RWPE1 (cell line): ENCODE results near the gene PAK4.

Source experiments
- CTCF ChIA-PET: fragments of 350-600 bp; sonication (Branson Sonifier 250); formaldehyde crosslinking; extraction: SDS; loops from one replicate; lab custom pipeline; 2021; lab: Yijun Ruan, JAX
- POLR2A ChIA-PET: fragments of 400-600 bp; formaldehyde crosslinking; extraction: SDS; loops from one replicate; lab custom pipeline; 2020; ENCODE audit warnings: antibody characterized with exemption; ENCODE audit not compliant: low non-redundant PET; lab: Yijun Ruan, JAX
- DNase-seq: peaks from one replicate; pipeline ENCODE4 v3.0.0; 2012; ENCODE audit warnings: low spot score
- H3K27ac ChIP-seq: fragments of 450-650 bp; 2 replicates; pipeline ENCODE4 v1.5.1; 2017
- TF ChIP-seq, protein P1 (sequence below): fragments of 450-650 bp; conservative IDR thresholded peaks from 2 replicates; pipeline ENCODE4 v1.5.1; 2017; ENCODE audit warnings: low read depth, mild to moderate bottlenecking

The PAK4 gene

DNA sequence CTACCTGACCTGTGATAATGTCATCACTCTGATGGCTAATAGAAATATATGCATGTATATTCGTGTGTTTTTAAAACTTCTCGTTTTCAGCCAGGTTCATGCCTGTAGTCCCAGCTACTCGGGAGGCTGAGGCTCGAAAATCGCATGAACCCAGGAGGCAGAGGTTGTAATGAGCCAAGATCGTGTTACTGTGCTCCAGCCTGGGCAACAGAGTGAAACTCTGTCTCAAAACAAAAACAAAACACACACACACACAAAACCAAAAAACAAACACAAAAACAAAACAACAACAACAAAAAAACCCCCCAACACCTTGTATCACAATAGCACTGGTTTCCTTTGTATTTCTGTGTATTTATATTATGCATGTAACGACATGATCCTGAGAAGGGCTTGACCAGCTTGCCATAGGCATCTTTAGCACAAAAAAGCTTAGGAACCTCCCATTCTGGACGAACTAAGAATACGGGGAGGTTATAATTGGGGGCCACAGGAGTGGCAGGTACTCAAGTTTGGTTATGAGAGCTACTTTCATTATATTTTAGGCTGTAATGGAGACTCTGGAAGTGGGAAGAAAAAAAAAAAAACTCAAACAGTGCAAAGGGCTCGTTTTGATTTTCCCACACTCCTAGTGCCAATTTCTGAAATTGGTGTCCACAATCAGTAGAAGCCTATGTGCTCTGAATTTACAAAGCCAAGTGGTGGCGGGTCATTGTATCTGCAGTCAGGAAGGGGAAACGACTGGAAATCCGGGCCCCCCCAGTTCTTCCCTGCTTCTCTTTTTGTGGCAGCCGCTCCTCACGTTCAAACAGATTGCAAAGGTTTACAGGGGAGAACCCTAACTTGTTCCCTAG lies 42.6 kb upstream of the PAK4 start:
- POLR2A ChIA-PET: interaction anchor here (0.6 kb wide), 2 partner anchors 154 to 353 kb away, joined by 3 to 7 read pairs; partner anchors contain the start of gene RPS16
- no peak for DNase-seq

DNA sequence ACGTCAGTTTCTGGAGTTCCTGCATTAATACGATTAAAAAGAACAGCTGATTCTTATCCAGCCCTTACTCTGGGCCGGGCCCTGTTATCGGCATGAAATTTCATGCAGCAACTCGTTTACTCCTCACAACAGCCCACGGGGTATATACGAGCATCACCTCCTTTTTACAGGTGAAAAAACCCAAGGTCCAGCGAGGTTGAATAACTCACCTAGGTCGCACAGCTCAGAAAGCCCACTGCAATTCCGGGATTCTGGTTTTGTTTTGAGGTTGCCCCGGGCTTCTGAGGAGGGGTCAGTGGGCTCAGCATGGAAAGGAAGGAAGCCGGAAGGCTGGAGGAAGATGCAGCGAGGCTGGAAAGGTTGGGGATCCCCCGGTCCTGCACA lies 42.0 kb upstream of the PAK4 start:
- H3K27ac ChIP-seq: no peak overlapping the region
- POLR2A ChIA-PET: no interaction called here
- CTCF ChIA-PET: interaction anchor here (0.9 to 1.4 kb wide), 3 partner anchors 12 to 33 kb away, joined by 3 to 4 read pairs (median 3); no protein-coding TSS in a partner anchor
- TF ChIP-seq, protein P1, sequence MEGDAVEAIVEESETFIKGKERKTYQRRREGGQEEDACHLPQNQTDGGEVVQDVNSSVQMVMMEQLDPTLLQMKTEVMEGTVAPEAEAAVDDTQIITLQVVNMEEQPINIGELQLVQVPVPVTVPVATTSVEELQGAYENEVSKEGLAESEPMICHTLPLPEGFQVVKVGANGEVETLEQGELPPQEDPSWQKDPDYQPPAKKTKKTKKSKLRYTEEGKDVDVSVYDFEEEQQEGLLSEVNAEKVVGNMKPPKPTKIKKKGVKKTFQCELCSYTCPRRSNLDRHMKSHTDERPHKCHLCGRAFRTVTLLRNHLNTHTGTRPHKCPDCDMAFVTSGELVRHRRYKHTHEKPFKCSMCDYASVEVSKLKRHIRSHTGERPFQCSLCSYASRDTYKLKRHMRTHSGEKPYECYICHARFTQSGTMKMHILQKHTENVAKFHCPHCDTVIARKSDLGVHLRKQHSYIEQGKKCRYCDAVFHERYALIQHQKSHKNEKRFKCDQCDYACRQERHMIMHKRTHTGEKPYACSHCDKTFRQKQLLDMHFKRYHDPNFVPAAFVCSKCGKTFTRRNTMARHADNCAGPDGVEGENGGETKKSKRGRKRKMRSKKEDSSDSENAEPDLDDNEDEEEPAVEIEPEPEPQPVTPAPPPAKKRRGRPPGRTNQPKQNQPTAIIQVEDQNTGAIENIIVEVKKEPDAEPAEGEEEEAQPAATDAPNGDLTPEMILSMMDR: no peak
- no peak for DNase-seq

More for the DNA sequence above, 42.6 kb upstream of the PAK4 start:
- TF ChIP-seq, protein P1: no peak
- no peak overlapping the region for H3K27ac ChIP-seq
- CTCF ChIA-PET: interaction anchor here (1.0 to 1.4 kb wide), 2 partner anchors 13 to 32 kb away, joined by 3 read pairs; no protein-coding TSS in a partner anchor

DNA sequence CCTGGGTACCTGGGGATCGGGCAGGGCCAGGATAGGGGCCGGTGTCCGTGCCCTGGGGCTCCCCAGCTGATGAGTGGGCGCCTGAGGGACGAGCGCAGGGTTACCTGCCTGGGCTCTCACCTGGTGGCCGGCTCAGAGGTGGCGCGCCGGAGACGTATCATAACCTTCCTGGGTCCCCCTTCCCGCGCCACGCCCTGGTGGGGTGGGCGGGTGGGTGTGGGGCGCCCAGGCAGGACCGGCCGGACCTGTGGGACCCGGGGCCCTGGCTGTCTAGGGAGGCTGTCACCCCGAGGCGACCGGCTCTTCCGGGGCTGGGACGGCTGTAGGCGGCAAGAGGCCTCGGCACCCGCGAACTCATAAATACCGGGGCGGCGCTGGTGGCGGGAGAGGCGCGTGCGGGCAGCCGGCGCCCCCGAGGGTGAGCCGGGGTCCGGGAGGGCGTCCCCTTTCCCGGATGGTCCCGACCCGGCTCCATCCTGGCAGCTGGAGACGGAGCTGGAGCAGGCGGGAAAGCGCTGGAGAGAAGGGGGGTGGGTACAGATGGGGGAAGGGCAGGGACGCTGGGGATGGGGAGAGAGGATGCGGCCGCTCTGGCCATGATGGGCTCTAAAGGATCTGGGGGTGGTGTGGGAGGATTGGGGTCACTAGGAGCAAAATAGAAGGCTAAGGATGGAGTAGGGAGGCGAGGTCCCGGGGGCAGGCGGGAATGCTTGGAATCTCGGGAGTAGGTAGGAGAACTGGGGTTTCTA lies 41.4 kb upstream of the PAK4 start, which contains the start of gene ACP7:
Gene ACP7, plus strand, starts transcription at position 386 of the 749 bp plus-strand sequence. CDS start 902 bp downstream, outside the sequence.
- TF ChIP-seq, protein P1: no peak
- ChIA-PET POLR2A (no interaction called here), CTCF (interaction anchor here (0.6 to 1.4 kb wide), 5 partner anchors 11 to 122 kb away, joined by 3 to 4 read pairs (median 3); no protein-coding TSS in a partner anchor)
- no peak within 1 kb of the TSS for H3K27ac ChIP-seq
- no peak for DNase-seq

DNA sequence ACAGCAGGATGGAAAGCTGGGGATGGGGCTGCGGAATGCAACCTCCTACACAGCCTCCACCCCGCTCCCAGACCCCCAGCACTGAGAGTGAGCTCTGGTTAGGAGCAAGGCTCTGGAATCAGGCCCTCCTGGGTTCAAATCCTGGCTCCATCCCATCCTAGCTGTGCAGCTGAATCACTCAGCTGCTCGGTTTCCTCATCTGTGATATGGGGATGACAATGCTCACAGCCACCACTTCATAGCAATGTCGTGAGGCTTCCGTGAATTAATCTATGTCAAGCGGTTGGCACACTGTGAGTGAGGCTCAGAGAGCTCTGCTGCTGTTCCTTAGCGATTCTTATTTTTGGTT lies 40.9 kb upstream of the PAK4 start:
- POLR2A ChIA-PET: no interaction called here
- CTCF ChIA-PET: interaction anchor here (0.6 to 0.9 kb wide), 3 partner anchors 32 to 450 kb away, joined by 3 to 6 read pairs (median 4); no protein-coding TSS in a partner anchor
- DNase-seq: no peak
- TF ChIP-seq, protein P1: no peak
- H3K27ac ChIP-seq: no peak overlapping the region

DNA sequence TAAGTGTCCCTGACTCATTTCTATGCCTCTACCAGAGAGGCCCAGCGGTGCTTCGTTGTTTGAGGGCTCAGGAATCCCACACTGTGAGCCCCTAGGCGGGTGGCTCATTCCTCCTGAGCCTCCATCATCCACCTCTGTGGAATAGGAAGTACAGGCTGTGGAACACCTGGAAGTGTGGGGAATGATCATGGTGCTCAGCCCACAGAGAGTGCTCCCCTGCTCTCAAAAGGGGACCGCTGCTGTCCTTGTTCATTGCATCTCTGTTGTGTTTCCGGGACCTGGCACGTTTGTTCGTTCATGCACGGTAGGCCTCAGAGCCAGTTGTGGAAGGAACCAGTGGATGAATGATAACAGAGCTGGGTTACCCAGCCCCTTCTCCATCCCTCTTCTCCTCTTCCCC lies 40.2 kb upstream of the PAK4 start:
- POLR2A ChIA-PET: no interaction called here
- TF ChIP-seq, protein P1: no peak
- H3K27ac ChIP-seq: no peak overlapping the region
- CTCF ChIA-PET: interaction anchor here (0.5 to 0.9 kb wide), 3 partner anchors 33 to 1220 kb away, joined by 3 to 6 read pairs (median 3); no protein-coding TSS in a partner anchor
- DNase-seq: no peak

DNA sequence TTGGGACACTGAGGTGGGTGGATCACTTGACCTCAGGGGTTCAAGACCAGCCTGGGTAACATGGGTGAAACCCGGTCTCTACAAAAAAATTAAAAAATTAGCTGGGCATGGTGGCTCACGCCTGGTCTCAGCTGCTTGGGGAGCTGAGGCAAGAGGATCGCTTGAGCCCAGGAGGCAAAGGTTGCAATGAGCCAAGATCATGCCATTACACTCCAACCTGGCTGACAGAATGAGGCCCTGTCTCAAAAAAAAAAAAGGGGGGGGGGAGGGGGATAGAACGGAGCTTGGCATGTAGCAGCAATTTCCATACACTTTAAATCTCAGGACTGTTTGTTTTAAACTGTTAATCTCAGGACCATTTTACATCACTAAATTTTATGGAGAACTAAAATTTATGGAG lies 39.2 kb upstream of the PAK4 start:
- ChIA-PET CTCF (interaction anchor here (0.6 to 0.8 kb wide), 3 partner anchors 24 to 201 kb away, joined by 4 to 7 read pairs (median 6); no protein-coding TSS in a partner anchor), POLR2A (interaction anchor here (0.7 kb wide), 1 partner anchor 47 kb away, joined by 5 read pairs; no protein-coding TSS in a partner anchor)
- no peak overlapping the region for H3K27ac ChIP-seq
- DNase-seq: no peak
- TF ChIP-seq, protein P1: no peak
